IPS-20b (cell line): ENCODE results near the gene PRELP.
"Not testable (repeated sequence)": the region's sequence is repeated elsewhere in the genome, so short reads cannot be mapped to it uniquely, and the experiment has no call there.

Experiments
- H3K27ac ChIP-seq: one replicate; pipeline ENCODE4 v1.5.1; 2013; ENCODE audit warnings: low read length
- H3K27me3 ChIP-seq: 2 replicates; pipeline ENCODE4 v1.6.1; 2013; ENCODE audit warnings: mild to moderate bottlenecking, low read length, inconsistent platforms; ENCODE audit not compliant: insufficient read depth
- H3K36me3 ChIP-seq: 2 replicates; pipeline ENCODE4 v1.6.1; 2013; ENCODE audit warnings: low read depth, mild to moderate bottlenecking, inconsistent platforms, low read length, moderate library complexity; ENCODE audit not compliant: insufficient read depth
- H3K4me1 ChIP-seq: 2 replicates; pipeline ENCODE4 v1.6.1; 2013; ENCODE audit warnings: mild to moderate bottlenecking, control low read depth, inconsistent platforms, low read length, moderate library complexity; ENCODE audit not compliant: insufficient read depth
- H3K4me3 ChIP-seq: 2 replicates; pipeline ENCODE4 v1.5.1; 2013; ENCODE audit warnings: mild to moderate bottlenecking, low read length, inconsistent platforms
- H3K9ac ChIP-seq: 2 replicates; pipeline ENCODE4 v1.6.1; 2013; ENCODE audit warnings: low read depth, mild to moderate bottlenecking, inconsistent platforms, low read length, moderate library complexity
- H3K9me3 ChIP-seq: 2 replicates; pipeline ENCODE4 v1.6.1; 2013; ENCODE audit warnings: mild to moderate bottlenecking, low read depth, low read length, inconsistent platforms; ENCODE audit not compliant: insufficient read depth

PRELP gene

DNA sequence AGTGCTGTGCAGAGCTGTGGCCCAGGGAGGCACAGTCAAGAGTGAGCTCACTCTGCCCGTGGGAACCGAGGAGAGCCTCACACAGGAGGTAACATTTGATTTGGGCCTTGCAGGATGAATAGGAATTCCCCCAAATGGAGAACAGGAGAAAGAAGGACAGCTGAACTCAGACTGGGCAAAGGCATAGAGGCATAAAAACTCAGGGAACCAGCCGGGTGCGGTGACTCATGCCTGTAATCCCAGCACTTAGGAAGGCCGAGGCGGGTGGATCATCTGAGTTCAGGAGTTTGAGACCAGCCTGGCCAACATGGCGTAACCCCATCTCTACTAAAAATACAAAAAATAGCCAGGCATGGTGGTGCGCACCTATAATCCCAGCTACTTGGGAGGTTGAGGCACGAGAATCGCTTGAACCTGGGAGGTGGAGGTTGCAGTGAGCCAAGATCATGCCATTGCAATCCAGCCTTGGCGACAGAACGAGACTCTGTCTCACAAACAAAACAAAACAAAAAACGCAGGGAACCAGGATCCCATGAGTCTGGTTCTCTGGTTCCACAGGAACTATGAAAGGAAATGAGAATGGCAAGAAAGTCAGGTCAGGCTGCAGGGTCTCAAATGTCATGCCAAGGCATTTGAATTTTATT is 8.6 kb upstream of the PRELP start:
- not testable (repeated sequence) for H3K4me3 ChIP-seq, H3K27ac ChIP-seq, H3K9me3 ChIP-seq, H3K36me3 ChIP-seq, H3K9ac ChIP-seq, H3K27me3 ChIP-seq
- H3K4me1 ChIP-seq = peaks cover 19% of the 10 kb centered on the region

GRCh38 chr1:203467550-203467921 is 8.1 kb upstream of the PRELP start:
- Histone ChIP-seq H3K27me3 (no peaks in the 10 kb centered on the region), H3K27ac (no peak overlapping the region), H3K36me3 (no peaks in the 10 kb centered on the region), H3K4me1 (peaks cover 17% of the 10 kb centered on the region), H3K9me3 (no peaks in the 10 kb centered on the region), H3K9ac (no peak overlapping the region), H3K4me3 (no peak overlapping the region)

DNA sequence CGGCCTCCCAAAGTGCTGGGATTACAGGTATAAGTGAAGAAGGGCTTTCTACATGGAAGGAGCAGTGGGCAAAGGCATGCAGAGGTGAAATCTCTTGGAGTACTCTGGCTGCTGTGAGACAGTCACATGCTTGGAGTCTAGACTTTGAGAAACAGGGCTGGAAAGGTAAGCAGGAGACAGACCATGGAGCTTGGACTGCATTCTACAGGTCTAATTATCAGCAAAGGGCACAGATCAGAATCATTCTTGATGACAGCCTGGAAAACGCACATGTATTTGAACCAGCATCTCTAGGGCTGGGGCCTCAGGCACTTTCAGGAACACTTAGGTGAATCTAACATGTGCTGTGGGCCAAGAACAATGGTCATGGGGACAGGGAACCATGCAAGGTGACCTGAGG is 7.3 kb upstream of the PRELP start:
- H3K4me3 ChIP-seq = no peak overlapping the region
- no peaks in the 10 kb centered on the region for H3K27me3 ChIP-seq
- H3K9me3 ChIP-seq = no peaks in the 10 kb centered on the region
- H3K4me1 ChIP-seq = peaks cover 14% of the 10 kb centered on the region
- H3K9ac ChIP-seq = no peak overlapping the region
- no peak overlapping the region for H3K27ac ChIP-seq
- H3K36me3 ChIP-seq = no peaks in the 10 kb centered on the region

DNA sequence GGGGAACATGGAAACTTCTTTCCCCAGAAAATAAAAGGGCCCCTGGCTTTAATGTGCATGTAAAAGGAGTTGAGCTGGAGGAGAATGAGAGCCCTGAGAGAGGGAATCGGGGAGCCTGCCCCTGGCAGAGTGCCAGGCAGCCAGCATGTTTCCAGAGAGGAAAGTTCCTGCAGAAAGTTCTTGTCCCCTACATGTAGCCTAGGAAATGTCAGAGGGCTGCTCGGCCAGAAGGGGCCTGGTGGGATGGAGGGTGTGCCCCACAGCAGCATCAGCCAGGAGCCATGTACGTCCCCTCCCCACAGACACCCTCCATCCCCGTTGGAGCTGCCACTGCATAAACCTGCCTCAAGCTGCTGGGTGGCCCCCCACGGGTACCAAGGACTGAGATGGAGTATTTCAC is 5.4 kb upstream of the PRELP start:
- Histone ChIP-seq H3K27ac (no peak overlapping the region), H3K36me3 (no peaks in the 10 kb centered on the region), H3K9ac (no peak overlapping the region), H3K9me3 (no peaks in the 10 kb centered on the region), H3K27me3 (no peaks in the 10 kb centered on the region), H3K4me3 (no peak overlapping the region), H3K4me1 (peaks cover 14% of the 10 kb centered on the region)

GRCh38 chr1:203471841-203472240 is 3.8 kb upstream of the PRELP start:
- H3K4me1 ChIP-seq = peaks cover 11% of the 10 kb centered on the region
- H3K9me3 ChIP-seq = no peaks in the 10 kb centered on the region

GRCh38 chr1:203473281-203473680 is 2.3 kb upstream of the PRELP start:
- Histone ChIP-seq H3K4me3 (no peak overlapping the region), H3K4me1 (peaks cover 11% of the 10 kb centered on the region), H3K36me3 (no peaks in the 10 kb centered on the region), H3K27me3 (no peaks in the 10 kb centered on the region), H3K27ac (no peak overlapping the region), H3K9ac (no peak overlapping the region), H3K9me3 (no peaks in the 10 kb centered on the region)

More at GRCh38 chr1:203471841-203472240, 3.8 kb upstream of the PRELP start:
- H3K4me3 ChIP-seq = no peak overlapping the region
- no peaks in the 10 kb centered on the region for H3K36me3 ChIP-seq
- no peaks in the 10 kb centered on the region for H3K27me3 ChIP-seq
- no peak overlapping the region for H3K9ac ChIP-seq
- no peak overlapping the region for H3K27ac ChIP-seq

- H3K4me1 ChIP-seq = peaks cover 11% of the 10 kb centered on the region
- H3K27me3 ChIP-seq = no peaks in the 10 kb centered on the region
- no peak overlapping the region for H3K27ac ChIP-seq
- H3K36me3 ChIP-seq = no peaks in the 10 kb centered on the region
- H3K9ac ChIP-seq = no peak overlapping the region
- no peaks in the 10 kb centered on the region for H3K9me3 ChIP-seq
- H3K4me3 ChIP-seq = no peak overlapping the region
Observed at GRCh38 chr1:203473781-203474305, 1.8 kb upstream of the PRELP start.

- H3K27me3 ChIP-seq = no peaks in the 10 kb centered on the region
- H3K27ac ChIP-seq = no peak overlapping the region
- peaks cover 14% of the 10 kb centered on the region for H3K4me1 ChIP-seq
- H3K36me3 ChIP-seq = no peaks in the 10 kb centered on the region
- H3K4me3 ChIP-seq = peak overlapping the region; percentile 27; the same call in 1 of the 2 replicates
- peak overlapping the region; percentile 7; the same call in 1 of the 2 replicates for H3K9ac ChIP-seq
- no peaks in the 10 kb centered on the region for H3K9me3 ChIP-seq
Observed at GRCh38 chr1:203476216-203476814, 709 bp downstream of the PRELP start.

DNA sequence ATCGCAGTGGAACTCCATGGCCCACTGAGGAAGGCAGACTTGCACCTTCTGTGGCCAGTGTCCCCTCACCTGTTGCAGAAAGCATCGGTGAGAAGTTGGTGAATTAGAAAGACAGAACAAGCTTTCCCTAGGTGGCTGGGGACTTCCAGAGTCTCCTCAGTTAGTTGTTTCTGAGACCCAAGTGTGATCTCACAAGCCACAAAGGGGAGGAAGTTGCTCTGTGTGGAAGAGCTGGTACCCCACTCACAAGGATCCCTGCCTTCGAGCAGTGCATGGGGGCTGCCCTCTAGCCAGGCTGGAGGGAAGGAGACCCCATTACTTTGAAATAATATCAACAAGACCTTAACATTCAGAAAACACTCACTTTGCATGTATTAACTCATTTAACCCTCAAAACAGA is 2.1 kb downstream of the PRELP start:
- H3K27ac ChIP-seq = no peak overlapping the region
- H3K4me3 ChIP-seq = no peak overlapping the region
- H3K36me3 ChIP-seq = no peaks in the 10 kb centered on the region
- H3K9ac ChIP-seq = no peak overlapping the region
- no peaks in the 10 kb centered on the region for H3K9me3 ChIP-seq
- peaks cover 14% of the 10 kb centered on the region for H3K4me1 ChIP-seq
- no peaks in the 10 kb centered on the region for H3K27me3 ChIP-seq

- Histone ChIP-seq H3K4me1 (peaks cover 14% of the 10 kb centered on the region), H3K4me3 (no peak overlapping the region), H3K9ac (no peak overlapping the region), H3K9me3 (no peaks in the 10 kb centered on the region), H3K27me3 (no peaks in the 10 kb centered on the region), H3K36me3 (no peaks in the 10 kb centered on the region), H3K27ac (no peak overlapping the region)
Observed at GRCh38 chr1:203478231-203478630, 2.6 kb downstream of the PRELP start.

DNA sequence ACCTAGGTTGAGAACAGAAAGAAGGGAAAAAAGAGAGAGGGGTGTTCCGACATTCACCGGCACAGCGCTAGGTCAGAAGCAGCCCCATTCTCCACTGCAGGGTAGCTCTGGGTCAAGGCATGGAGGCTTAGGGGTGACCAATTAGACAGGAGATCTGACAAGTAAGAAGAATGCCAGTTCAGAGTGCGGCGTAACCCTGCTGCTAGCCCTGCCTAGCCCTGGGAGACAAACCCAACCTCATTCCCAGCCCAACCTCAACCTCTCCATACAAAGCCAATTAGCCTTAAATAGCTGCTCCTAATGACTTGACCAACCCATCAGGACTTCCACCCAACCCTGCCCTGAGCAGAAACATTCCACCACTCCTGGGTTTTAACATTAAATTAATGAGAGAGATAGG is 3.4 kb downstream of the PRELP start:
- Histone ChIP-seq H3K36me3 (no peaks in the 10 kb centered on the region), H3K4me1 (peaks cover 14% of the 10 kb centered on the region), H3K27ac (no peak overlapping the region), H3K9ac (no peak overlapping the region), H3K4me3 (no peak overlapping the region), H3K27me3 (no peaks in the 10 kb centered on the region), H3K9me3 (no peaks in the 10 kb centered on the region)

DNA sequence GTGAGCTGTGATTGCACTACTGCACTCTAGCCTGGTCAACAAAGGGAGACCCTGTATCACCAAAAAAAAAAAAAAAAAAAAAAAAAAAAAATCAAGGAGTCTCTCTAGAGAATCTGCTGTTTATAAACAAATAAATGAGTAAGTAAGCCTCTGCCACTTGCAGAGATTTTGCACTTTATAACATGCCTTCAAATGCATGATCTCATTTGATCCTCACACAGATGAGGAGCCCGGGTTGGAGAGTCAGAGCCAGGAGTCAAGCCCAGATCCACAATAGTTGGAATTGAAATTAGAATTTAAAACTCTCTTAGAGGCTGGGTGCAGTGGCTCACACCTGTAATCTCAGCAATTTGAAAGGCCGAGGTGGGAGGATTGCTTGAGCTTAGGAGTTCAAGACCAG is 4.0 kb downstream of the PRELP start:
- Histone ChIP-seq H3K27me3 (no peaks in the 10 kb centered on the region), H3K36me3 (no peaks in the 10 kb centered on the region), H3K27ac (no peak overlapping the region), H3K9ac (no peak overlapping the region), H3K4me3 (no peak overlapping the region), H3K9me3 (no peaks in the 10 kb centered on the region), H3K4me1 (peaks cover 14% of the 10 kb centered on the region)
